HepG2 (cell line): ENCODE measurements around the gene FGL2. TPM values are rescaled to one million over a fixed set of nuclear protein-coding genes. Genes with fewer than 3 reads are reported as not detected.
"Not testable (repeated sequence)": the region's sequence is repeated elsewhere in the genome, so short reads cannot be mapped to it uniquely, and the experiment has no call there.

Source experiments
- ATAC-seq: fragments of 200-7000 bp; cut with Tn5 transposase; 3 replicates; pipeline ENCODE4 v1.9.1; 2020; ENCODE audit warnings: mild to moderate bottlenecking, moderate library complexity
- BruUV-seq: library from RNA; stranded (reverse); fragments of 400-500 nt; replicated peaks from 2 replicates; lab custom pipeline; 2021; lab: Mats Ljungman, UMichigan
- CTCF ChIA-PET: fragments of 300-600 bp; formaldehyde crosslinking; extraction: SDS; loops from one replicate; lab custom pipeline; 2021; ENCODE audit warnings: low total read pairs, inconsistent platforms, low intra/inter-chr PET ratio; lab: Yijun Ruan, JAX
- POLR2A ChIA-PET: fragments of 350-600 bp; sonication (Branson Sonifier 250); formaldehyde crosslinking; loops from one replicate; lab custom pipeline; 2020; ENCODE audit warnings: antibody characterized with exemption, inconsistent platforms; lab: Yijun Ruan, JAX
- DNase-seq: peaks from one replicate; pipeline ENCODE4 v3.0.0-alpha.2; 2015; ENCODE audit warnings: low spot score
- FAIRE-seq: peaks from 3 replicates; lab custom pipeline; 2011; peaks lifted over from hg19 to GRCh38; lab: Jason Lieb, UNC
- H2AFZ ChIP-seq: one replicate; pipeline ENCODE4 v1.6.1; 2011; ENCODE audit warnings: low read length, inconsistent platforms
- H3K27ac ChIP-seq: fragments of 300-600 bp; 3 replicates; pipeline ENCODE4 v1.8.0; 2011; ENCODE audit warnings: mixed run types, mild to moderate bottlenecking, mixed read lengths, low read length, inconsistent platforms; ENCODE audit not compliant: insufficient read depth; ENCODE audit errors: extremely low read length
- H3K27me3 ChIP-seq, 2 experiments: fragments of 200-600 bp in 1 of 2; 2 replicates in 1 of 2; 3 replicates in 1 of 2; pipeline versions ENCODE4 v1.6.0 to v1.8.0; 2011; ENCODE audit warnings: low read length in 2 of 2, mild to moderate bottlenecking in 2 of 2, moderate library complexity in 2 of 2, inconsistent platforms in 1 of 2; ENCODE audit not compliant: insufficient read depth in 2 of 2, control insufficient read depth in 1 of 2
- H3K36me3 ChIP-seq, 2 experiments: fragments of 200-600 bp in 1 of 2; replicated peaks in 1 of 2; 2 replicates in 1 of 2; 3 replicates in 1 of 2; pipeline versions ENCODE4 v1.5.1 to v1.8.0; 2011; ENCODE audit warnings: low read length in 2 of 2, inconsistent platforms in 1 of 2; ENCODE audit not compliant: insufficient read depth in 2 of 2, control insufficient read depth in 1 of 2
- H3K4me1 ChIP-seq: 2 replicates; pipeline ENCODE4 v1.5.1; 2012; ENCODE audit warnings: low read length, inconsistent platforms; ENCODE audit not compliant: insufficient read depth
- H3K4me2 ChIP-seq: 2 replicates; pipeline ENCODE4 v1.6.0; 2011; ENCODE audit warnings: low read depth, low read length, inconsistent platforms
- H3K4me3 ChIP-seq, 3 experiments: fragments of 200-600 bp in 1 of 3; sonication (generic), shearing (Covaris generic) in 1 of 3; replicated peaks in 1 of 3; 2 replicates each; pipeline ENCODE4 v1.5.1; 2011 to 2016; ENCODE audit warnings: low read length in 3 of 3, inconsistent platforms in 2 of 3, low read depth in 2 of 3, mild to moderate bottlenecking in 2 of 3, control low read depth in 1 of 3, mixed read lengths in 1 of 3; ENCODE audit not compliant: insufficient read depth in 1 of 3
- H3K79me2 ChIP-seq: one replicate; pipeline ENCODE4 v1.6.1; 2011; ENCODE audit warnings: low read length, inconsistent platforms; ENCODE audit not compliant: insufficient read depth
- H3K9ac ChIP-seq: 2 replicates; pipeline ENCODE4 v1.6.0; 2011; ENCODE audit warnings: mild to moderate bottlenecking, low read depth, low read length, inconsistent platforms; ENCODE audit not compliant: insufficient read depth
- H3K9me3 ChIP-seq: 2 replicates; pipeline ENCODE4 v1.5.1; 2012; ENCODE audit warnings: mild to moderate bottlenecking, low read length
- H4K20me1 ChIP-seq: 2 replicates; pipeline ENCODE4 v1.6.0; 2011; ENCODE audit warnings: inconsistent platforms, mild to moderate bottlenecking, low read length, moderate library complexity; ENCODE audit not compliant: insufficient read depth
- IRX3 ChIP-seq: sonication (generic); formaldehyde crosslinking; IDR thresholded peaks from 2 replicates; pipeline ENCODE4 v1.8.1; 2023; ENCODE audit warnings: mild to moderate bottlenecking, low read depth, missing genetic modification reagents, borderline replicate concordance
- ZNF136 ChIP-seq: sonication (generic); formaldehyde crosslinking; IDR thresholded peaks from 2 replicates; pipeline ENCODE4 v1.8.1; 2022; ENCODE audit warnings: low read depth, mild to moderate bottlenecking, moderate library complexity, missing genetic modification reagents
- WGBS: methylation state at CpG from one replicate; pipeline ENCODE4 v1.1.6; 2017; ENCODE audit warnings: low lambda C conversion rate; 5-methylcytosine and 5-hydroxymethylcytosine counted together
- in situ Hi-C: cut with HindIII; loops from 2 replicates; pipeline ENCODE4 v1.10.0; 2017; ENCODE audit warnings: low pct_unique_long_range_greater_than_20kb; ENCODE audit not compliant: extremely low pct_ligation_motif_present
- intact Hi-C: fragments of 100-400 bp; cut with micrococcal nuclease; formaldehyde crosslinking; loops from one replicate; pipeline ENCODE4 v1.10.0; 2022; ENCODE audit not compliant: unreplicated experiment
- polyA plus RNA-seq, 8 experiments: library from polyadenylated mRNA; depleted of rRNA in 3 of 8; stranded (reverse) in 7 of 8; unstranded in 1 of 8; fragments of >200 nt; fragmentation: Illumina TruSeq in 4 of 8; extraction: Trizol in 4 of 8; gene quantifications; 2 replicates each; pipeline versions ENCODE4 v1.2.1 to v1.2.3, GENCODE V29; 2011 to 2016; ENCODE audit warnings: low read depth in 4 of 8, missing spikeins in 1 of 8, mixed read lengths in 1 of 8; ENCODE audit not compliant: insufficient read depth in 1 of 8
- total RNA-seq, 5 experiments: library from RNA; depleted of rRNA; stranded (reverse); fragments of >200 nt; fragmentation: Illumina TruSeq; extraction: Trizol; gene quantifications; 2 replicates each; pipeline ENCODE4 v1.2.3, GENCODE V29; 2016; ENCODE audit warnings: low read depth in 1 of 5
- TF ChIP-seq, protein P1 (sequence below): sonication (generic); formaldehyde crosslinking; IDR thresholded peaks from 2 replicates; pipeline ENCODE4 v1.4.0; 2020; ENCODE audit warnings: mild to moderate bottlenecking, missing genetic modification reagents, borderline replicate concordance

FGL2 gene
- total and polyA plus RNA-seq, 2 of the 13 experiments (the other 11 are each of a cell fraction or from before 2014, with no cell fraction given): 0.04 to 0.15 TPM

DNA sequence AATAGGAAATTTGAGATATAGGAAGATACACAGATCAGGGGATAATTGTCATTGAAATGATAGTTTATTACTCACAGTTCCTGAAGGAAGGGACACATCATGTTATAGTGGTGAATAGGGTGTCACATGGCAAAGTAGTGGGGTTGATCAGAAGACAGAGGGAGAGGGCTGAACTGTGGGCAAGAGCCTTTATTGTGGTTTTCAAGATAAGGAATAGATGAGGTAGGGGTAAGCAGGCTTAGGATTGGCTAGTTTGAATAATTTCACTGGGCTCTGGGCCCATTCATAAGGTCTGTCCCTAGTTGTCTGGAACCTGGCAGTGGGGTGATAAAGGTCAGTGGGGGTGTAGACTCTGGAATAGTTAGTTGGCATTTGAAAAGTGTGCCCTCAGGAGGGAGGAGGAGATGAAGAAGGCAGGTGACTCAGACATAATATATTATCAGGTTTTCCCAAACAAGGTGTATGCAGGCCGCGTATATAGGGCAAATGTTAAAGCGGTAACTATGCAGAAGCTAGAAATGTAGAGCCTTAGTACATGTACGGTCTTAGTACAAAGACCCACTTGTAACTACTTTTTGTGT, 18.5 kb downstream of the FGL2 start (continued):
- TF ChIP-seq ZNF136 (CRISPR knock-in tag): no peak
- TF ChIP-seq IRX3 (CRISPR knock-in tag): no peak
- TF ChIP-seq, protein P1, sequence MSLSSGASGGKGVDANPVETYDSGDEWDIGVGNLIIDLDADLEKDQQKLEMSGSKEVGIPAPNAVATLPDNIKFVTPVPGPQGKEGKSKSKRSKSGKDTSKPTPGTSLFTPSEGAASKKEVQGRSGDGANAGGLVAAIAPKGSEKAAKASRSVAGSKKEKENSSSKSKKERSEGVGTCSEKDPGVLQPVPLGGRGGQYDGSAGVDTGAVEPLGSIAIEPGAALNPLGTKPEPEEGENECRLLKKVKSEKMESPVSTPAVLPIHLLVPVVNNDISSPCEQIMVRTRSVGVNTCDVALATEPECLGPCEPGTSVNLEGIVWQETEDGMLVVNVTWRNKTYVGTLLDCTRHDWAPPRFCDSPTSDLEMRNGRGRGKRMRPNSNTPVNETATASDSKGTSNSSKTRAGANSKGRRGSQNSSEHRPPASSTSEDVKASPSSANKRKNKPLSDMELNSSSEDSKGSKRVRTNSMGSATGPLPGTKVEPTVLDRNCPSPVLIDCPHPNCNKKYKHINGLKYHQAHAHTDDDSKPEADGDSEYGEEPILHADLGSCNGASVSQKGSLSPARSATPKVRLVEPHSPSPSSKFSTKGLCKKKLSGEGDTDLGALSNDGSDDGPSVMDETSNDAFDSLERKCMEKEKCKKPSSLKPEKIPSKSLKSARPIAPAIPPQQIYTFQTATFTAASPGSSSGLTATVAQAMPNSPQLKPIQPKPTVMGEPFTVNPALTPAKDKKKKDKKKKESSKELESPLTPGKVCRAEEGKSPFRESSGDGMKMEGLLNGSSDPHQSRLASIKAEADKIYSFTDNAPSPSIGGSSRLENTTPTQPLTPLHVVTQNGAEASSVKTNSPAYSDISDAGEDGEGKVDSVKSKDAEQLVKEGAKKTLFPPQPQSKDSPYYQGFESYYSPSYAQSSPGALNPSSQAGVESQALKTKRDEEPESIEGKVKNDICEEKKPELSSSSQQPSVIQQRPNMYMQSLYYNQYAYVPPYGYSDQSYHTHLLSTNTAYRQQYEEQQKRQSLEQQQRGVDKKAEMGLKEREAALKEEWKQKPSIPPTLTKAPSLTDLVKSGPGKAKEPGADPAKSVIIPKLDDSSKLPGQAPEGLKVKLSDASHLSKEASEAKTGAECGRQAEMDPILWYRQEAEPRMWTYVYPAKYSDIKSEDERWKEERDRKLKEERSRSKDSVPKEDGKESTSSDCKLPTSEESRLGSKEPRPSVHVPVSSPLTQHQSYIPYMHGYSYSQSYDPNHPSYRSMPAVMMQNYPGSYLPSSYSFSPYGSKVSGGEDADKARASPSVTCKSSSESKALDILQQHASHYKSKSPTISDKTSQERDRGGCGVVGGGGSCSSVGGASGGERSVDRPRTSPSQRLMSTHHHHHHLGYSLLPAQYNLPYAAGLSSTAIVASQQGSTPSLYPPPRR (CRISPR knock-in tag): no peak

DNA sequence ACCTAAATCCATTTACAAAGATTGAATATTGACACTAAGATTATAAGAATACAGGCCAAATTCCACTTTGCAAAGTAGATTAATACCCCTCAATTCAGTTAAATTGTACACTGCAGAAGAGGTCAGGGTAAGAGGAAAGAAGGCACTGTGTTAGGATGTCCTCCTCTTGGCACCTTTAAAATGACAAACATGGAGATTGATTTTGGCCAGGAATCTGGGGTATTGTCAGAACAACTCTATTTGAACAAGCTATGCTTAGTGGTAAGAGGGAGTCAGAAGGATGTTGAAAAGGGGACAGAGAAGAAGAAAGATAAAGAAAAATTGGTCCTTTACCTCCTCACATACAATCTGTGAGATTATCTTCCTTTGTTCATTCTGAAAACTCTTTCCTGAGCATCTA, 21.6 kb downstream of the FGL2 start:
- peaks cover 19% of the 10 kb centered on the region for H3K4me1 ChIP-seq
- H3K79me2 ChIP-seq, H3K36me3 ChIP-seq, H3K4me3 ChIP-seq, H2AFZ ChIP-seq, intact Hi-C loops, FAIRE-seq, H3K27me3 ChIP-seq, H3K27ac ChIP-seq, H4K20me1 ChIP-seq, in situ Hi-C loops, H3K4me2 ChIP-seq, DNase-seq, BruUV-seq, H3K9ac ChIP-seq, ATAC-seq, POLR2A ChIA-PET, H3K9me3 ChIP-seq, CTCF ChIA-PET: not testable (repeated sequence)

DNA sequence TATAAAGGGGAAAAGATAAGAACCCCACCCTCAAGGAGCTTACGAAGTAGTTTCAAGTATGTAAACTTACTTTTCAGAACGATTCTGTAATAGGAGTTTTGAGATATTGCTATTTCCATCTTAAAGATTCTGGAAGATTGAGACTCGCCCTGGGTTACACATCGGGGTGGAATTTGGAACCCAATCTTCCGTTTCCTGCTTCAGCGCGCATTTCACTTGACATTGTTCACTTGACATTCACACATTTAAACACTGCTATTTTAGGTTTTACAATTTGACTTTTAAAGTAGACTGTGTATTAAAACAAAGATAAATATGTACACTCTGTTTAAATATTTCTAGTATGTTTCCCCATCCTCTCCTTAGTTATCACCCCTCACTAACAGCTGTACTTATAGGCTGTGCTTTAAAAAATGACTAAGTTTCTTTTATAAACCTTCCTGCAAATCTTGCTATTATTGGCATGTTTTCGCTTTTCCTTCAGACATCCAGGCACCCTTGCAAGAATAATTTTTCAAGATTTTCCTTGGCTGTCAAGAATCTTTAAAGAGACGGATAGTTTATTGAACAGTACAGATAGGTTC, 22.2 kb downstream of the FGL2 start:
- WGBS: 89% methylated on average over 9 of the region's 9 CpGs
- H3K79me2 ChIP-seq, H3K27me3 ChIP-seq, intact Hi-C loops, ATAC-seq, H2AFZ ChIP-seq, DNase-seq, H3K36me3 ChIP-seq, H3K27ac ChIP-seq, H3K9me3 ChIP-seq, POLR2A ChIA-PET, H3K4me3 ChIP-seq, H3K4me2 ChIP-seq, FAIRE-seq, BruUV-seq, H3K9ac ChIP-seq, in situ Hi-C loops, H4K20me1 ChIP-seq, CTCF ChIA-PET: not testable (repeated sequence)
- H3K4me1 ChIP-seq: peaks cover 16% of the 10 kb centered on the region

DNA sequence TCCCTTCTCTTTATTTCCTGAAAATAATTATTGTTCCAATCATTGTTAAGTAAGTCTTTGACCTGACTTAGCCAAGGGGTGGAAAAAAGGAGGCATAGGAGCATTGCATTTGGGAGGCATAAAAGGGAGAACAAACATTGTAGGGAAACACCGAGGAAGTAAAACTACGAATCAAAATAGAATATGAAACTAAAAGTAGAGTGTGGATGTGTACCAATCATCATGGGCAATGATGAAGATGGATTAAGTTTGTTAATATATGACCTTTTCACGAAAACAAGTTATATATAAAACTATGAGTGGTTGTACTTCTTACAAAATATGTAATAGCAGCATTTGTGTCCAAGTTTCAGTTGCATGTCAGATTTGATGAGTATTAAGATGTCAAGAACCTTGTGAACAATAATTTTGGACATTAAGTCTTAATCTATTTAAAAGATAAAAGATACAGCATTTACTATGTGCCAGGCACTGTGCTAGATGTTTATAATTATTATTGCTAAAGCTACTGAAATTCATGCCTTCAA, 24.3 kb downstream of the FGL2 start:
- in situ Hi-C loops, H2AFZ ChIP-seq, H3K4me1 ChIP-seq, H3K4me3 ChIP-seq, H3K9me3 ChIP-seq, H3K27ac ChIP-seq, POLR2A ChIA-PET, H3K36me3 ChIP-seq, H3K9ac ChIP-seq, intact Hi-C loops, CTCF ChIA-PET, FAIRE-seq, DNase-seq, H3K4me2 ChIP-seq, H4K20me1 ChIP-seq, H3K27me3 ChIP-seq, BruUV-seq, H3K79me2 ChIP-seq, ATAC-seq: not testable (repeated sequence)
- WGBS: 63% methylated on average over 2 of the region's 3 CpGs
